Neuron (in vitro differentiated cells): ENCODE results near the gene IKZF4.
"Not testable (repeated sequence)": the region's sequence is repeated elsewhere in the genome, so short reads cannot be mapped to it uniquely, and the experiment has no call there.

ENCODE experiments used
- H2AFZ ChIP-seq: one replicate; pipeline ENCODE4 v1.6.1; 2013; ENCODE audit warnings: low read depth, mild to moderate bottlenecking, inconsistent platforms, low read length, moderate library complexity
- H3K27me3 ChIP-seq: one replicate; pipeline ENCODE4 v1.6.1; 2013; ENCODE audit warnings: low read length; ENCODE audit not compliant: insufficient read depth
- H3K36me3 ChIP-seq: one replicate; pipeline ENCODE4 v1.6.1; 2013; ENCODE audit warnings: low read length; ENCODE audit not compliant: insufficient read depth
- H3K4me1 ChIP-seq: one replicate; pipeline ENCODE4 v1.6.1; 2013; ENCODE audit warnings: low read length; ENCODE audit not compliant: insufficient read depth
- H3K4me3 ChIP-seq: 2 replicates; pipeline ENCODE4 v1.5.1; 2013; ENCODE audit warnings: mild to moderate bottlenecking, low read length, moderate library complexity
- H3K9me3 ChIP-seq: one replicate; pipeline ENCODE4 v1.6.1; 2013; ENCODE audit warnings: low read length

The IKZF4 gene

DNA sequence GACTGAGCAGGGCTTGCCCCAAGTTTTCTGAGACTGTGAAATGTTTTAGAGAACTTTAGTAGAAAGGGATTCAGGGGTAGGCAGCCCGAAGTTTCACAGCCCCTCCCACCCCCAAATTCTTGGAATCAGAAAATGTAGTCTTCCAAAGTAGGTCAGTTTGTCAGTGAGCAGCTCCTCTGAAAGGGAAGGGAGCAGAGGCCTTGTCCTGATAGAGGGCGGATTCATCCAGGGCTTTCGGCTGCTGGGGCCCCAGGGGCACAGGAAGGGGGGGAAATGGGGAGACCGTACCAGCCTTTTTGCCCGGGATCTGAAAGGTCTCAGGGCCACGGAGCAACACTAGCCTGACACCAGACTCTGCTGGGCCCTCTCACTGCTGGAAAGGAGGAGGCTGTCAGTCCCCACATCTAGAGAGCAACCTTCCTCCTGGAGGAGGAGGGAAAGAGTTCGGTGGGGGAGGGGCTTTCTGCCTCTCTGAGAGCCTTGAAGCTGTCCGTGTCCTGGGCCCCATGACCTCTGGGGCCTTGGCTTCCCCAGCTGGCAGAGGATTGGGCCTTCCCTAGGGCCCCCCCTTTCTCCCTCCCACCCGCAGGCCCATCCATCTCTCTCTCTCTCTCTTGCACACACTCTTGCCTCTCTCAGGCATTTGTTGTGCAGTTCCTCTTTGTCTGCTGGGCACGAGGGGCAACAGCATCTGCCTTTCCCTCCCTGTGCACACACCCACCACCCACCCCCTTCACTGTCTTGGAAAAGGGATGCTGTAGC, at the start of gene IKZF4:
IKZF4 (plus strand) TSS at position 621 of the 762 bp plus-strand sequence. CDS start 451 bp downstream, outside the sequence.
- H3K4me3 ChIP-seq, result peak within 1 kb of the TSS; percentile 75
- no peak within 1 kb of the TSS for H2AFZ ChIP-seq
- peaks cover 32% of the 10 kb centered on the region for H3K4me1 ChIP-seq

DNA sequence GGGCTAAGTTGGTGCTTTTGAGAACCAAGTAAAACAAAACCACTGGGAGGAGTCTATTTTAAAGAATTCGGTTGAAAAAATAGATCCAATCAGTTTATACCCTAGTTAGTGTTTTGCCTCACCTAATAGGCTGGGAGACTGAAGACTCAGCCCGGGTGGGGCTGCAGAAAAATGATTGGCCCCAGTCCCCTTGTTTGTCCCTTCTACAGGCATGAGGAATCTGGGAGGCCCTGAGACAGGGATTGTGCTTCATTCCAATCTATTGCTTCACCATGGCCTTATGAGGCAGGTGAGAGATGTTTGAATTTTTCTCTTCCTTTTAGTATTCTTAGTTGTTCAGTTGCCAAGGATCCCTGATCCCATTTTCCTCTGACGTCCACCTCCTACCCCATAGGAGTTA, 48.8 kb upstream of the IKZF4 start:
- H2AFZ ChIP-seq, result no peak overlapping the region
- no peaks in the 10 kb centered on the region for H3K27me3 ChIP-seq
- H3K4me1 ChIP-seq, result peaks cover 35% of the 10 kb centered on the region
- no peak overlapping the region for H3K4me3 ChIP-seq
- no peaks in the 10 kb centered on the region for H3K9me3 ChIP-seq
- H3K36me3 ChIP-seq, result peaks cover 43% of the 10 kb centered on the region

More for the DNA sequence above, at the start of gene IKZF4:
- Histone ChIP-seq H3K27me3 (no peaks in the 10 kb centered on the region), H3K9me3 (no peaks in the 10 kb centered on the region), H3K36me3 (peaks cover 23% of the 10 kb centered on the region)

DNA sequence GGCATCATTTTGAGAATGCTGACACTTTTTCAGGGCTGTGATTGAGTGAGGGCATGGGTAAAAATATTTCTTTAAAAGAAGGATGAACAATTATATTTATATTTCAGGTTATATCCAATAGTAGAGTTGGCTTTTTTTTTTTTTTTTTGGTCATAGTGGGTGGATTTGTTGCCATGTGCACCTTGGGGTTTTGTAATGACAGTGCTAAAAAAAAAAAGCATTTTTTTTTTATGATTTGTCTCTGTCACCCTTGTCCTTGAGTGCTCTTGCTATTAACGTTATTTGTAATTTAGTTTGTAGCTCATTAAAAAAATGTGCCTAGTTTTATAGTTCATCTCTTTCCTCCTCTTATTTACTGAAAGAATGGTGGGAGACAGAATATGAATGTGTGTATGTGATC, 48.4 kb upstream of the IKZF4 start:
- Histone ChIP-seq H3K9me3 (no peaks in the 10 kb centered on the region), H3K4me3 (peak overlapping the region; percentile 62), H3K4me1 (peaks cover 32% of the 10 kb centered on the region), H3K36me3 (peaks cover 44% of the 10 kb centered on the region), H3K27me3 (no peaks in the 10 kb centered on the region), H2AFZ (no peak overlapping the region)

DNA sequence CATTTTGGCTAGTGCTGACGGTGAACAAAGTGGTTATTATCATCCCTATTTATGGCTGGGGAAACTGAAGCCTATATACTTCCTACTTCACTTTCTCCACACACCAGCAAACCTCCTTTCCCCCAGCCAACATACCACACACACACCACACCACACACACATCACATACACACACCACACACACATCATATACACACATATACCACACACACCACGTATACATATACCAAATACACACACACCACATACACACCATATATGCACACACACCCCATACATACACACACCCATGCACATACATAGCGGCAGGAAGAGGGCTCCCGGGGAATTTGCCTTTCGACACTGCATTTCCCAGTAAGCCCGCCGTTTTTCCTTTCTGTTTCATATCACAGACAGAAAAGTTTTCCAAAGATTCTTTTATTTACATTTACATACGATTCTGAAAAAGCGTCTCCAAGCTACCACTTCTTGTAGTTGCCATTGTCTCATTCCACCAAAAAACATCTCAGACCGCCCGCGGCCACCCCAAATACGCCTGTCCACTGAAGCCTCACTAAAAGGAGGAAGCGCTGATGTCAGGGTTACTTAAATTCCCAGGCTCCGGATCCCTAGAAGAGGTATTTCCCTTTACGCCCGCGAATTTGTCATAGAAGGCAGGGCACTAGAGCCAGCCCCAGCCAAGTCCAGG, 47.8 kb upstream of the IKZF4 start:
- Histone ChIP-seq H3K27me3 (no peaks in the 10 kb centered on the region), H3K4me1 (peaks cover 26% of the 10 kb centered on the region), H3K36me3 (peaks cover 45% of the 10 kb centered on the region), H2AFZ (peak overlapping the region; percentile 22), H3K9me3 (no peaks in the 10 kb centered on the region), H3K4me3 (peak overlapping the region; percentile 62)

DNA sequence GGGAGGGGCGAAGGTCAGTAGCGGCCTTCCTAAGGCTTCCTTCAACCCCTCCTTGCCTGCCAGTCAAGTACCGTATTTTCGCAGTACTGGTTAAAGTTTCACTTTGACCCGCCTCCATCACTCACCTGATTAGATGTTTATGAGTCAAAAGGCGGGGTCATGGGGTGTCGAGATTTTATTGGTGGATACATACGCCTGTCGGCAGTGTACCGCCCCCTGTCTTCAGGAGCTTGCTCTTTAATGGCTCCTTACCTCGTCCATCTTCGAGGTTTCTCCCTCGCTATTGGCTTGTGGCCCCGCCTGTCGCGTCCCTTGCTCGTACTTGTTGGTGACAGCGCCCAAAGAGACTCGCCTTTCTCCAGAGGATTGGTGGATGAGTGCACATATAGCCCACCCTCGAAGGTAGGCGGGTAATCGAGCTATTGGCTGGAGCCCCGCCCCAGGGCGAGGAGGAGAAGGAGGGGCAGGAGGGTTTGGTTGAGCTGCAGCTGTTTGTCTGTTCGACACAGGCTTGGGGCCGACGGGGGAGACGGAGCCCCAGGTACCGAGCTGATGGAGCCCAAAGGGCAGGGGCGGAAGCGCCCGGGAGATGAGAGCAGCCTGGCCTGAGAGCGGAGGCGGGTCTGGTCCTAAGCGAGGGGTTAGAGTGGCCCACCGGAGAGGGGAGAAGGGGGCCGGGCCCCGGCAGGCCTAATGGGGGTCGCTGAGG, 47.1 kb upstream of the IKZF4 start, which contains the start of gene RAB5B:
RAB5B (plus strand) TSS at position 480 of the 709 bp plus-strand sequence. CDS start 12,883 bp downstream, outside the sequence.
- peaks cover 38% of the 10 kb centered on the region for H3K36me3 ChIP-seq
- no peaks in the 10 kb centered on the region for H3K9me3 ChIP-seq
- H3K27me3 ChIP-seq, result no peaks in the 10 kb centered on the region
- peak within 1 kb of the TSS; percentile 81 for H3K4me3 ChIP-seq
- H2AFZ ChIP-seq, result peak within 1 kb of the TSS; percentile 22
- H3K4me1 ChIP-seq, result peaks cover 23% of the 10 kb centered on the region

DNA sequence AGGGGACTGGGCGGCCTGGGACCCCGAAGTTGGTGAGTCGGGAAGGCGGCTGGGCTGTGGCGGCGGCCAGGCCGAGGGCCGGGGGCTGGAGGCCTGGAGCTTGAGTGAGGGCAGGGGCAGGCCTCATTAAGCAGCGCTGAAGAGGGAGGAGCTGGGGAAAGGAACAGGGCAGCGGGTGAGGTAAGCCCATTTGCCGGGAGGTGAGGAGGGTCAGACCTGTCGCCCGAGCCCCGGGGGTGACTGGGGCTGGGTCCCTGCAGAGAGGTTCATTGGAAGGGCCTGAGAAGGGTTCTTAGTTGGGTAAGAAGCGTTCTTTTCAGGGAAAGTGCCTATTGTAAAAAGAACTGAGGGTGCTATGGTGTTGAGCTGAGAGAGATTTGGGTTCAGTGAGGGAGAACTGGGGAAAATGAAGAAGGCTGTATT, 46.5 kb upstream of the IKZF4 start:
- Histone ChIP-seq H3K36me3 (peaks cover 37% of the 10 kb centered on the region), H3K27me3 (no peaks in the 10 kb centered on the region), H3K4me1 (peaks cover 21% of the 10 kb centered on the region), H3K4me3 (peak overlapping the region; percentile 81), H3K9me3 (no peaks in the 10 kb centered on the region), H2AFZ (no peak overlapping the region)

DNA sequence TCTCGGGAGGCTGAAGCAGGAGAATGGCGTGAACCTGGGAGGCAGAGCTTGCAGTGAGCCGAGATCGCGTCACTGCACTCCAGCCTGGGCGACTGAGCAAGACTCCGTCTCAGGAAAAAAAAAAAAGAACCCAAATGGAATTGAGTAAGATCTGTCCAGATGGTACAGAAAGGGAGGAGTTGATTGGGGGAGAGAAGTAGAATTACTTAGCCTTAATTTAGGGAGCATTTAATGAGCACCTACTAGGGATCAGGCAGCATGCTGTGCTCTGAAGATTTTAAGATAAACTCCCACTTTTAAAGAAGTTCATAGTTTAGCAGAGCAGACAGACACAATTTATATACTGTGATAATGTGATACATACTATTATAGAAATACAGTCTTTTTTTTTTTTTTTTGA, 42.5 kb upstream of the IKZF4 start:
- Histone ChIP-seq H3K4me1 (peaks cover 9% of the 10 kb centered on the region), H3K9me3 (no peaks in the 10 kb centered on the region), H2AFZ (no peak overlapping the region), H3K27me3 (no peaks in the 10 kb centered on the region), H3K36me3 (peaks cover 43% of the 10 kb centered on the region), H3K4me3 (no peak overlapping the region)

DNA sequence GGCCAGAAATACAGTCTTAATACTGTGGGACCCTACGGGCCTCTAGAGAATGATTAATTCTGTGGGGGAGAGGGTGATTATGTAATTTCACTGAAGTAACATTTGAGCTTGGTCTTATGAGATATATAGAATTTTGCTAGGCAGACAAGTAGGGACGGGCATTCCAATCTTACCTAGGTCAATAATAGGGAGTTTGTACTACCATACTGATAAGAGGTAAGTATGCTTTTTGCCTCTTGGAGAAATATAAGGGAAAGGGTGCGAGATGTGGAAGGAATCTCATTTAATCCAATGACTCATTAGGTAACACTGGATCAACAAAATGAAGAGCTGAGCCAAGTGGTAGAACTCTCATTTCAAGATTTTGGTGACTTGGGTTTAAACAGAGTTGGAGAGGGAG, 41.8 kb upstream of the IKZF4 start:
- no peak overlapping the region for H2AFZ ChIP-seq
- peaks cover 44% of the 10 kb centered on the region for H3K36me3 ChIP-seq
- H3K9me3 ChIP-seq, result no peaks in the 10 kb centered on the region
- H3K4me1 ChIP-seq, result peaks cover 9% of the 10 kb centered on the region
- H3K27me3 ChIP-seq, result no peaks in the 10 kb centered on the region
- no peak overlapping the region for H3K4me3 ChIP-seq

DNA sequence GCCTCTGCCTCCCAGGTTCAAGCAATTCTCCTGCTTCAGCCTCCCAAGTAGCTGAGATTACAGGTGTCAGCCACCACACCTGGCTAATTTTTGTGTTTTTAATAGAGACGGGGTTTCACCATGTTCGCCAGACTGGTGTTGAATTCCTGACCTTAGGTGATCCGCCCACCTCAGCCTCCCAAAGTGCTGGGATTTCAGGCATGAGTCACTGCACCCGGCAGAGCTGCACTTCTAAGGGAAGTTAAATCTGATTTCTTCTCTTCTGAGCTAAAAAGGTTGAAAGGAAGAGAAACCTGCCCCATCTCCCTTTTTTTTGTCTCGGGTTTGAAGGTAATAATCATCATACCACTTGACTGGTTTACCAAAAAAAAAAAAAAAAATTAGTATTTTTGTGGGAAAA, 39.0 kb upstream of the IKZF4 start:
- not testable (repeated sequence) for H3K27me3 ChIP-seq, H3K9me3 ChIP-seq, H3K4me1 ChIP-seq, H3K4me3 ChIP-seq, H2AFZ ChIP-seq
- peaks cover 58% of the 10 kb centered on the region for H3K36me3 ChIP-seq

DNA sequence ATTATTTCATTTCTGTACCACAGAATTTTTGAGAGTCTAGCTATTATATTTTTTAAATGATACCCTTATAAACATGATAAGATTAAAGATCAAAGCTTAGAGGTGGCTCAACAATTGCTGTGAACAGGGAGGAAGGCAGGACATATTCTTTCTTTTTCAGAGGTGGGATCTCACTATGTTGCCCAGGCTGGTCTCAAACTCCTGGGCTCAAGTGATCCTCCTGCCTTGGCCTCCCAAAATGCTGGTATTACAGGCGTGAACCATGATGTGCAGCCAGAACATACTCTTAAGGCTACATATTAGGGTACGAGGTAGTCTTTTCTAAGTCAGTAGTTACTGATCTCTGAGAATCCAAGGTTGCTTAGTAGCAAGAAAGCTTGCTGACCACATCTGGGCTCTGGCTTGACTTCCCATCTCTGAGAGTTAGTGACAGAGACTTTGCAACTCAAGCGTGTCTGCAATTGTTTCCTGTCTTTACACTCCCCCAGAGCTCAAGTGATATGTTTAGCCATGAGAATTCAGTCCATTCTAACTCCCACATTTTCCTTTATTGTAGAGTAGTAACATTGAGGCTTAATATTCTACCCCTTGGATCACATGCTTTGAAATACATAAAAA, 38.4 kb upstream of the IKZF4 start:
- H3K36me3 ChIP-seq, result peaks cover 60% of the 10 kb centered on the region
- H3K4me1 ChIP-seq, result no peaks in the 10 kb centered on the region
- H2AFZ ChIP-seq, result no peak overlapping the region
- H3K4me3 ChIP-seq, result no peak overlapping the region
- H3K9me3 ChIP-seq, result no peaks in the 10 kb centered on the region
- no peaks in the 10 kb centered on the region for H3K27me3 ChIP-seq

DNA sequence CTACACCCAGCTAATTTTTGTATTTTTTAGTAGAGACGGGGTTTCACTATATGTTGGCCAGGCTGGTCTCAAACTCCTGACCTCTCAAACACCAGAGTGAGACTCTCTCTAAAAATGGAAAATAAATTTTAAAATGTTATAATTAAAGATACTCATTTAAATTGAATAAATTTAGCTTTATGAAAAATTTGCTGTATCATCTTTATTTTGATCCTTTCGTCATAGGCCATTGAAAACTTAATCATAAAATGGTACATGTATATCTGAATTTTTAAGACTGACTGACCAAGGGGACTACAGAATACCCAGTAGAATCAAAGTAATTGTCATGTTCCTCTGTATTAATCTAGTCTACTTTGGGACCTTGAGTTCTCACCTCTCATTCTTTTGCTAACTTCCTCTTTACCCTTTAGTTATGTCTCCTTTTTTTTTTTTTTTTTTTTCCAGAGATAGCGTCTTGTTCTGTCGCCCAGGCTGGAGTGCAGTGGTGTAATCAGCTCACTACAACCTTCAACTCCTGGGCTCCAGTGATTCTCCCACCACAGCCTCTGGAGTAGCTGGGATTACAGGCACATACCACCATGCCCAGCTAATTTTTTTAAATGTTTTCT, 37.5 kb upstream of the IKZF4 start:
- no peaks in the 10 kb centered on the region for H3K4me1 ChIP-seq
- peaks cover 60% of the 10 kb centered on the region for H3K36me3 ChIP-seq
- no peaks in the 10 kb centered on the region for H3K9me3 ChIP-seq
- no peak overlapping the region for H3K4me3 ChIP-seq
- H3K27me3 ChIP-seq, result no peaks in the 10 kb centered on the region
- H2AFZ ChIP-seq, result no peak overlapping the region

DNA sequence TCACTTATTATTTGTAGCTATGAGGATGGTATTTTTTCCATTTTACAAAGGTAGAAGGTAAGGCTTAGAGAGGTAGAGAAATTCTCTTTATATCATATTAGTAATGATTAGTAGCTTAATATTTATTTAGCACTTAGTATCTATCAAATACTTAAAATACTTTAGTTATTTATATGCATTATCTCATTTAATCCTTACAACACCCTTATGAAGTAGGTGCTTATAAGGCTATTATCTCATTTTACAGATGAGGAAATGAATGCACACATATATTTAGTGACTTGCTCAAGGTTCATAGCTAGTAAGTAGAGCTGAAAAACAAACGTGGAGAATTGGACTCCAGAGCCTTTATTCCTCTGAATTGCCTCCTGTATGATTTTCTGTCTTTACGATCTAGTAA, 36.0 kb upstream of the IKZF4 start:
- no peaks in the 10 kb centered on the region for H3K27me3 ChIP-seq
- no peak overlapping the region for H3K4me3 ChIP-seq
- no peak overlapping the region for H2AFZ ChIP-seq
- H3K36me3 ChIP-seq, result peaks cover 66% of the 10 kb centered on the region
- H3K9me3 ChIP-seq, result no peaks in the 10 kb centered on the region
- no peaks in the 10 kb centered on the region for H3K4me1 ChIP-seq
